Adrenal gland (tissue), 5 donors: ENCODE results near the gene ZFP1.

ENCODE experiments used
- CTCF ChIP-seq, 6 experiments: fragments of 450-650 bp in 4 of 6; fragments of 200-600 bp in 2 of 6; sonication (generic) in 1 of 6; IDR thresholded peaks; 1 replicate in 5 of 6; 2 replicates in 1 of 6; pipeline versions ENCODE4 v1.5.1 to v1.8.0; 2016 to 2021; ENCODE audit warnings: antibody characterized with exemption in 6 of 6, mild to moderate bottlenecking in 2 of 6, moderate library complexity in 1 of 6
- POLR2A ChIP-seq, 2 donors: fragments of 450-650 bp; IDR thresholded peaks; one replicate each; pipeline ENCODE4 v1.6.1; 2017; ENCODE audit warnings: antibody characterized with exemption in 2 of 2, mild to moderate bottlenecking in 2 of 2, moderate library complexity in 1 of 2
- donor health status: DM: no; HTN: no; CAD: no.

- no peak for TF ChIP-seq CTCF (IDR thresholded peaks at IDR 0.05)
- no peak for TF ChIP-seq POLR2A (IDR thresholded peaks at IDR 0.05)
These were observed 44.3 kb upstream of the ZFP1 start for GRCh38 chr16:75103994-75104393.
